ENCODE results near the gene CUX1.

CUX1 gene

GRCh38 chr7:102065226-102065625, 247.8 kb downstream of the CUX1 start:
- no peaks in the 10 kb centered on the region for H3K9me2 ChIP-seq (replicated peaks; ENCODE audit: insufficient read depth, low read length)
- no peak overlapping the region for H2AFZ ChIP-seq (ENCODE audit: low read length)
- DNase-seq: no peak
- no peak overlapping the region for H3K27ac ChIP-seq (ENCODE audit: low read length)
- H3F3A ChIP-seq (ENCODE audit: insufficient read depth, low read length): no peaks in the 10 kb centered on the region
- no peaks in the 10 kb centered on the region for H3K9me3 ChIP-seq (replicated peaks; ENCODE audit: insufficient read depth, low read length)
- peaks cover 12% of the 10 kb centered on the region for H3K79me2 ChIP-seq (ENCODE audit: low read length)
- TF ChIP-seq EZH2phosphoT487 (IDR thresholded peaks at IDR 0.05; ENCODE audit: low read length): no peak
- no peak overlapping the region for H3K4me3 ChIP-seq (ENCODE audit: low read length)
- H3K27me3 ChIP-seq (replicated peaks; ENCODE audit: insufficient read depth, low read length): no peaks in the 10 kb centered on the region
- H3K9ac ChIP-seq (ENCODE audit: low read length): no peak overlapping the region
- no peaks in the 10 kb centered on the region for H3K36me3 ChIP-seq (replicated peaks; ENCODE audit: insufficient read depth, low read length)
- no peaks in the 10 kb centered on the region for H4K20me1 ChIP-seq (ENCODE audit: insufficient read depth, low read length)
- H3K4me2 ChIP-seq (ENCODE audit: low read depth, low read length): no peak overlapping the region
- no peaks in the 10 kb centered on the region for H3K4me1 ChIP-seq (ENCODE audit: low read length)

GRCh38 chr7:102066476-102066875, 249.1 kb downstream of the CUX1 start:
- Histone ChIP-seq H3K9me2 (replicated peaks; ENCODE audit: insufficient read depth, low read length) (no peaks in the 10 kb centered on the region), H3K9me3 (replicated peaks; ENCODE audit: insufficient read depth, low read length) (no peaks in the 10 kb centered on the region), H2AFZ (ENCODE audit: low read length) (no peak overlapping the region), H3K9ac (ENCODE audit: low read length) (no peak overlapping the region), H3K4me3 (ENCODE audit: low read length) (no peak overlapping the region), H3F3A (ENCODE audit: insufficient read depth, low read length) (no peaks in the 10 kb centered on the region), H3K27ac (ENCODE audit: low read length) (no peak overlapping the region), H3K27me3 (replicated peaks; ENCODE audit: insufficient read depth, low read length) (no peaks in the 10 kb centered on the region), H3K79me2 (ENCODE audit: low read length) (peaks cover 12% of the 10 kb centered on the region), H3K4me2 (ENCODE audit: low read depth, low read length) (no peak overlapping the region), H3K36me3 (replicated peaks; ENCODE audit: insufficient read depth, low read length) (no peaks in the 10 kb centered on the region), H3K4me1 (ENCODE audit: low read length) (no peaks in the 10 kb centered on the region), H4K20me1 (ENCODE audit: insufficient read depth, low read length) (no peaks in the 10 kb centered on the region)
- TF ChIP-seq EZH2 (optimal IDR thresholded peaks at IDR 0.05; ENCODE audit: low read depth, low read length): no peak
- TF ChIP-seq EZH2phosphoT487 (IDR thresholded peaks at IDR 0.05; ENCODE audit: low read length): no peak
- TF ChIP-seq CTCF (IDR thresholded peaks at IDR 0.05; ENCODE audit: low read length): no peak
- no peak for DNase-seq

- peaks cover 9% of the 10 kb centered on the region for H3K79me2 ChIP-seq (ENCODE audit: low read length)
- H3F3A ChIP-seq (ENCODE audit: insufficient read depth, low read length): no peaks in the 10 kb centered on the region
- no peaks in the 10 kb centered on the region for H3K36me3 ChIP-seq (replicated peaks; ENCODE audit: insufficient read depth, low read length)
- no peaks in the 10 kb centered on the region for H3K9me3 ChIP-seq (replicated peaks; ENCODE audit: insufficient read depth, low read length)
- no peak overlapping the region for H3K4me2 ChIP-seq (ENCODE audit: low read depth, low read length)
- no peak overlapping the region for H3K27ac ChIP-seq (ENCODE audit: low read length)
- no peaks in the 10 kb centered on the region for H4K20me1 ChIP-seq (ENCODE audit: insufficient read depth, low read length)
- H3K4me3 ChIP-seq (ENCODE audit: low read length): no peak overlapping the region
- no peaks in the 10 kb centered on the region for H3K27me3 ChIP-seq (replicated peaks; ENCODE audit: insufficient read depth, low read length)
- DNase-seq: no peak
- no peak overlapping the region for H2AFZ ChIP-seq (ENCODE audit: low read length)
- no peaks in the 10 kb centered on the region for H3K9me2 ChIP-seq (replicated peaks; ENCODE audit: insufficient read depth, low read length)
- no peak overlapping the region for H3K9ac ChIP-seq (ENCODE audit: low read length)
- H3K4me1 ChIP-seq (ENCODE audit: low read length): no peaks in the 10 kb centered on the region
- no peak for TF ChIP-seq CTCF (IDR thresholded peaks at IDR 0.05; ENCODE audit: low read length)
Measured at GRCh38 chr7:102068846-102069245, 251.4 kb downstream of the CUX1 start.

GRCh38 chr7:102069931-102070629, 252.7 kb downstream of the CUX1 start:
- Histone ChIP-seq H3K79me2 (ENCODE audit: low read length) (peaks cover 2% of the 10 kb centered on the region; the same call in 1 of the 2 replicates), H3K4me1 (ENCODE audit: low read length) (no peaks in the 10 kb centered on the region), H4K20me1 (ENCODE audit: insufficient read depth, low read length) (no peaks in the 10 kb centered on the region), H3K36me3 (replicated peaks; ENCODE audit: insufficient read depth, low read length) (no peaks in the 10 kb centered on the region), H3K27me3 (replicated peaks; ENCODE audit: insufficient read depth, low read length) (no peaks in the 10 kb centered on the region), H3K9me2 (replicated peaks; ENCODE audit: insufficient read depth, low read length) (no peaks in the 10 kb centered on the region), H3K4me2 (ENCODE audit: low read depth, low read length) (no peak overlapping the region), H2AFZ (ENCODE audit: low read length) (no peak overlapping the region), H3K27ac (ENCODE audit: low read length) (no peak overlapping the region), H3K9me3 (replicated peaks; ENCODE audit: insufficient read depth, low read length) (no peaks in the 10 kb centered on the region), H3F3A (ENCODE audit: insufficient read depth, low read length) (no peaks in the 10 kb centered on the region), H3K4me3 (ENCODE audit: low read length) (no peak overlapping the region), H3K9ac (ENCODE audit: low read length) (no peak overlapping the region)
- TF ChIP-seq EZH2phosphoT487 (IDR thresholded peaks at IDR 0.05; ENCODE audit: low read length): no peak
- no peak for TF ChIP-seq CTCF (IDR thresholded peaks at IDR 0.05; ENCODE audit: low read length)
- no peak for TF ChIP-seq EZH2 (optimal IDR thresholded peaks at IDR 0.05; ENCODE audit: low read depth, low read length)
- DNase-seq: no peak

All from MM.1S (cell line).